Globus pallidus (tissue), 1 donor: ENCODE results near the gene MAFF.

ENCODE experiments used
- DNase-seq: peaks from one replicate; pipeline ENCODE4 v3.0.0-alpha.2; 2015; ENCODE audit warnings: low spot score

The MAFF gene

DNA sequence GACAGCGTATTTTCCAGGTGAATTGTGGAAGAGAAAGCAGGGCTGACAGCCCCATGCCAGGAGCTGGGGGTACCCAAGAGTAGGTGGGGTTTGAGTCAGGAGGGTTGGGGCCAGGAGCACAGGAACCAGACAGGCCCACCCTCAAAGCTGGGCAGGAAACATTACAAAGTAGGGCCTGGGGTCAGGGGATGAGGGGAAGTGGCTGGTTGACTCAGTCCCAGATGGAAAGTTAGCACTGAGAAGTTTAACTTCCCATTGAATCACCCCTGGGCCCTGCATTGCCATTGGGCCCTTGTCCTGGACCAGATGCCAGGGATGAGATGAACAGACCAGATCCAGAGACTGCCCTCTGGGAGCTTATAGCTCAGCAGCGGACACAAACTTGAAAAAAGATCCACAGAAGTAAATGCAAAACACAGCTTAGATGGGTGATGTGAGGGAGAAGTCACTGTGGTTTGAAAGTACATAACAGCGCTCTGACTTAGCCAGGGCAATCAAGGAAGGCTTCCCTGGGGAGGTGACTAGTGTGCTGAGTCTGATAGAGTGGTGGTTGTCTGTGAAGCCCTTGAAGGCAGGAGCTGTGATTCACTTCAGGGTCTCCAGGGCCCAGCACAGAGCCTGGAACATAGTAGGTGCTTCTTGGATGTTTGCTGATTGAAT lies 2.2 kb downstream of the MAFF start:
- no peak for DNase-seq

DNA sequence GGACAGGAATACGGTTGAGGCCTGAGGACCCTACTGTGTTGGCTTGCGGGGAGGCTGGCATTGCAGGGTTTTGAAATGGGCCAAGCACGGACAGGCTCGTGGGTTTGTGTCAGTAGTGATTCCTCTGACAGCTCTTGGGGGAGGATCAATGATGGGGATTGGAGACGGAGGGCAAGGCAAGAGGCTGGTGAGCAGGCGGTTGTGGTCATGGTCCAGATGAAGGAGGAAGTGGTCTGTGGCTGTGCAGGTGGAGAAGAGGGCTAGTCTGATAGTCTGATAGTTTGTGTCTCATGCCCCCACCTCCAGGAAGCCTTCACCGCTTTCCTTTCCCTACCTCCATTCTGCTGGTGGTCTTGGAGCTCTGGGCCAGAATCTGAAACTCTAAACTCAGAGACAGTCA lies 3.0 kb downstream of the MAFF start:
- no peak for DNase-seq

DNA sequence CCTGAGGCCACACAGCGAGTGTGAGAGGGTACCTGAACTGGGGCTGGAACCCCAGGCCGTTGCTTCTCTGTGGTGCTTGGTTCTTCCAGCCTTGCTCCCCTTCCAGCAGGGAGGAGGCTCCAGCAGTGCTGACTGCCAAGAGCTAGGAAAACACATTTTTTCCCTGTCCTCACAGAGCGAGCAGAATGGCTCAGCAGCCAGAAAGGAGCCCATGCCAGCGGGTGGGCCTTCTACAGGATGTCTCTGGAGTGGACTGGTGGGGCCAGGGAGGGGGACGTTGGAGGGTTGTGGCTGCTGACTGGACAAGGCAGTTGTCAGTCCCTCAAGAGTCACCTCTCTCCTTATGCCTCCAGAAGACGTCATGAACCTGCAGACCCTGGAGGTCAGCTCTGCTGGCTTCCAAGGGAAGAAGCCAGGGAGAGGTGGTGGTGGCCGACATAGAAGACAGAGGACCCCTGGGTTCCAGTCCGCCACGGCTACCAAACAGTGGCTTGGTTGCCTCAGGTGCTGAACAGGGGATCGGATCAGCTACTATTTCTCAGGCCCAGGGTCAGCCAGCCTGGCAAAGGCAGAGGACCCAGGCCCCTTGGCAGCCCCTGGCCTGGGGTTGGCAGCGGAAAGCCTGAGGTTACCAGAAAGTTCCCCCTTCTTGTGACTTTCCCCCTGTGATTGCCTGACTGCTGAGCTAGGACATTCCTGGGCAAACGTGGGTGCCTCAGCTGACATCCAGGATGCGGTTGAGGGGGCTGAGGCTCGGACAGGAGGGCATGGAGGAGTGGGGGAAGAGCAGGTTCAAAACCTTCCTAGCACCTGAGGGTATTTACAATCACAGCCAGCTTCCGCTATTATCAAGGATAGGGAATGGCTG lies 3.7 kb downstream of the MAFF start:
- peak; percentile 55 for DNase-seq

DNA sequence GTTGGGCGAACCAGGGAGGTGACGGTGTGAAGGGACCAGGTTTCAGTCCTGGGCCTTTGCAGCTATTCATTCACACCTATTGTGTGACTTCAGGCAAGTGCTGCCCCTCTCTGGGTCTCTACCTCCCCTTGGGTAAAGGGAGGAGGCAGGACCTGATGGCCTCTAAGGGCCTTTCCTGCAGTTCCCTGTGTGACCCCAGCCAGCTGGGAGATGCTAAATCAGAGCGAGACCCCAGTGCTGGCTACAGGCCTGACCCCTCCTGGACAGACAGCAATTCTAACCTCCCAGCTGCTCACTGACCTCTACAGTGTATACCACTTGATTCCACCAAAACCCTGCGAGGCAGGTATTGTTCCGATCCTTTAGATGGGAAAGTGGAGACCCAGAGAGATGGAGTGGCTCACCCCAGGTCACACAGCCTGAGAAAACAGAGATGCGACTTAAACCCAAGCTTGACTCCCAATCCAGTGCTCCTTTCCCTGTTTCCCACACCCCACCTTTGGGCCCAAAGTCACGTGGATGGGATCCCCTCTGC lies 6.2 kb downstream of the MAFF start:
- DNase-seq: no peak

DNA sequence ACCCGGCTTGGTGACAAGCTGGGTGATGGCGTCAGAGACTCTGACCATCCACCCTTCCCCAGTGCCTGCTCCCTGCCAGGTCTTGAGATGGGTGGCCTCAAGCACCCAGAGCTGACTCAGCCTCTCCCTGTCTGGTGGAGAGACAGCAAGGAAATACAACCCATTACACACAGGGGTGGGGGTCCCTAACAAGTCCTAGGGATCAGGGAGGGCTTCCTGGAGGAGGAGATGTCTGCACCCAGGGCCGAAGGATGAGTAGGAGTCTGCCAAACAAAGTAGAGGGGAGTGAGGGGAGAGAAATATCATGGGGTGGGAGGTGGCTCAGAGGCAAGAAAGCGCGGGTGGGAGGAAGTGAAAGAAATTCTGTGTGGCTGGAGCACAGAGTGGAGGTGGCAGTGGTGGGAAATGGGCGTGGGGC lies 6.8 kb downstream of the MAFF start:
- no peak for DNase-seq

DNA sequence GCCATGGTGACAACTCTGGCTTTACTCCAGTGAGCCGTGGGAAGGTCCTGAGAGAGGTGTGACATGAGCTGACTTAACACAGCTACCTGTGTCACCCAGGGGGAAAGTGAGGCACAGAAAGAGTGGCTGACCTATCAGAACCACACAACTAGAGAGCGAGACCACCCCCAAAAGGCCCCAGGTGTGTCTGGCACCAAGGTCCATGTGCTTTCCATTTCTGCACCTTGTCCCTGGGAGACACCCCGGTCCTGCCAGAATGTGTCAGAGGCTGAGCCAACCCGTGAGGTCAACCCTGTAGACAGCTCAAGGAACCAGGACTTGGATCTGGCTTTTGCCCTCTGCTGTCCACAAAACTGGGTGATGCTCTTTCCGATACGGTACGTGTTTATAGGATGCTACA lies 9.8 kb downstream of the MAFF start:
- DNase-seq: no peak

DNA sequence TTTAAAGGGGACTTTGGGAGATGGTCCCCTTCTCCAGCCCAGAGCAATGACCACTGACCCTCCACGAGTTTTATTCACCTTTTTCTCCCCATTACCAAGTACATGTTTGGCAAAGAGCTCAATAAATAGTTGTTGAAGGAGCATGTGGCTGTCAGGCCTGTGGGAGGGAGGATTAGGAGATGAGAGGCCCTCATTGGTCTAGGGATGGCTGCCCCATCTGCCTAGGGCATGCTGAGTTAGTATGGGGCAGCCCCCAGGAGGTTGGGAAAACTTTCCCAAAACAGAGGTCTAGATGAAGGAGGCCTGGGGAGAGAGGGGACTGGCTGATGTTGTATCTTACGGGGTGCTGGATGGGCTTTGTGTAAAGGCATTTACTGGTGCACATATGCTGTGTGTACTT lies 10.6 kb downstream of the MAFF start:
- no peak for DNase-seq

DNA sequence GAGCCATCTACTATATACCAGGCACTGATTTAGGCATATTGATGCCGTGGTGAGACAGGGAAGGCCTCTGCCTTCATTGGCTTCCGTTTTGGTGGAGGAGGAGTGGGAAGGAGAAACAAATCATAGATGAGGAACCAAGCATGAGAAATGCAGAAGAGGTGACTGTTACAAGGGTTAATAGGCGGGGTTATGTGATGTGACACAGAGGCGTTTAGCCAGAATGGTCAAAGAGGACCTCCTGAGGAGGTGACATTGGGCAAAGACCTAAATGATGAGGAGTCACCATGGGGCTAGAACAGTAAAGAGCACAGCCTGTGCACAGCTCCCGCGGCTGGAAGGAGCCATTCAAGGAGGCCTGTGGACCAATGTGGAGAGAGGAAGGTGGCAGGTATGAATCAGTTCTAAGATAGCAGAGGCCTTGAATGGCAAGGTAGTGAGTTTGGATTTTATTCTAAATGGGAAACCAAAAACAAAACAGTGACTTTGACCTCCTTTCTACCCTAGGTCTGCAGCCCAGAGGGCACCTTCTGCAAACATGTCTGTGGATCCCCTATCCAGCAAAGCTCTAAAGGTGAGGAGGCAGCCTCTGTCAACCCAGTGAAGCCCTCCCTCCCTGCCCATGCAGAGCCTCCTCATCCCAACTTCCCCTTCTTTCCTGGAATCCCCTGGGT lies 11.7 kb downstream of the MAFF start:
- DNase-seq: no peak

DNA sequence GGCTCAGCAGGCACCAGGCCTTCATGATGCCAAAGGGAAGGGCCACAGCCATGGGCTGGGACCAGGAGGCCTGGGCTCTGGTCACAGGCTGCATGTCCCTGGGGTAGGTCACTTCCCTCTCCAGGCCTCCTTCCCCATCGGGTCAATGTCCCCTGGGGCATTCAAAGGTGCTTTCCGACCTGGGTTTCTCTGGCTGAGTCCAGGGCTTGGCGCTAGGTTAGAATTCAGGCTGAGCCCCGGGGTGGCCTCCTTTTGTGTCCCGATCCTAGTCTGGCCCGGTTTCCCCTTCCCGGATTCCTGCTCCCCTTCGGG lies 12.2 kb downstream of the MAFF start:
- DNase-seq: no peak

DNA sequence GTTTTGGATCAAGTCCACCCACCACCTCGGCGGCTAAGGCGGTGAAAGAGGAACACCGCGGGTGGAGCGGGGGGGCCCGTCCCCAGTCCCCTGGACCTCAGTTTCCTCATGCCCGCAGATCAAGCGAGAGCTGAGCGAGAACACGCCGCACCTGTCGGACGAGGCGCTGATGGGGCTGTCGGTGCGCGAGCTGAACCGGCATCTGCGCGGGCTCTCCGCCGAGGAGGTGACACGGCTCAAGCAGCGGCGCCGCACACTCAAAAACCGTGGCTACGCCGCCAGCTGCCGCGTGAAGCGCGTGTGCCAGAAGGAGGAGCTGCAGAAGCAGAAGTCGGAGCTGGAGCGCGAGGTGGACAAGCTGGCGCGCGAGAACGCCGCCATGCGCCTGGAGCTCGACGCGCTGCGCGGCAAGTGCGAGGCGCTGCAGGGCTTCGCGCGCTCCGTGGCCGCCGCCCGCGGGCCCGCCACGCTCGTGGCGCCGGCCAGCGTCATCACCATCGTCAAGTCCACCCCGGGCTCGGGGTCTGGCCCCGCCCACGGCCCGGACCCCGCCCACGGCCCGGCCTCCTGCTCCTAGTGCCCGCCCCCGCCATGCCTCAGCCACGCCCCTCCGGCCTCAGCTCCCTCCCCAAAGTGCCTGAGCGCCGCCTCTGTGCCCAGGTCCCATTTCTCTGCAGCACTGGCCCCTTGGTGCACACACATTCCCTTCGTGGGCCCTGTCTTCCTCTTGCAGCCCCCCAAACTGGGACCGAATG lies 12.7 kb downstream of the MAFF start:
- peak; percentile 42 for DNase-seq

DNA sequence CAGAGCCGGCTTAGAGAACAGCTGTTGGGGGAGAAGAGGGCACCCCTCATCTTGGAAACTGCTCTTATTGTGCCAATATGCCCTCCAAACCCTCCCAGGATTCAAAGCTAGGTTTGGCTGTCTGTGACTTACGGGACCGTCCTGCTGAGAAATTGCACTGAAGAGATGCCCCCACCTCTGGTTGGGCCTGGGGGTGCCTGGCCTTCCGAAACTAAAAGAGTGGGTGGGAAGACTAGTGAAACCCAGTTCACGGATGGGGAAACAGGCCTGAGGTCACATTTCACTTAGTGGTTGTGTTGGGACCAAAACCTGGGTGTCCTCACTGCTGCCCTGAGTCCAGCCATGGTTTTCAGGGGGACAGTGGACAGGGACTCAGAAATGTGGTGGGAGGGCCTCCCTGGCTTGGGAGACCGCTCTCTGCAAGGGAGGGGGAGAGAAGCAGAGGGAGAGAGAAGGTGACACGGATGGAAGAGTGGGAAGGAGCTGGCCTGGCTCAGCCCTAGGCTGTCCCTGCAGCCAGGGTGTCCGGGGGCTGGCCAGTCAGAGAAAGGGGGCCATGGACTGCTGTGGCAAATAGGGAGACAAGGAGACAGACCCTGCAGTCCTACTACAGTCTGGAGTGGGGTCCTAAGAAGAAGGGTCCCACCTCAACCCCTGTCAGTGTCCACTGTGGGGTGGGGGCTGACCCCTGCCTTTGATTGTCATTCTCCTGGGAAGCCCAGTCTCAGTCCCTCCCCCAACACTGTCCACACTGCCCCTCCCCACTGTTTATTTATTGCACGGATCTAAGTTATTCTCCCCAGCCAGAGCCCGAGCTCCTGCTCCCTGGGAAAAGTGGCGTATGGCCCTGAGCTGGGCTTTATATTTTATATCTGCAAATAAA lies 13.6 kb downstream of the MAFF start:
- DNase-seq: no peak

DNA sequence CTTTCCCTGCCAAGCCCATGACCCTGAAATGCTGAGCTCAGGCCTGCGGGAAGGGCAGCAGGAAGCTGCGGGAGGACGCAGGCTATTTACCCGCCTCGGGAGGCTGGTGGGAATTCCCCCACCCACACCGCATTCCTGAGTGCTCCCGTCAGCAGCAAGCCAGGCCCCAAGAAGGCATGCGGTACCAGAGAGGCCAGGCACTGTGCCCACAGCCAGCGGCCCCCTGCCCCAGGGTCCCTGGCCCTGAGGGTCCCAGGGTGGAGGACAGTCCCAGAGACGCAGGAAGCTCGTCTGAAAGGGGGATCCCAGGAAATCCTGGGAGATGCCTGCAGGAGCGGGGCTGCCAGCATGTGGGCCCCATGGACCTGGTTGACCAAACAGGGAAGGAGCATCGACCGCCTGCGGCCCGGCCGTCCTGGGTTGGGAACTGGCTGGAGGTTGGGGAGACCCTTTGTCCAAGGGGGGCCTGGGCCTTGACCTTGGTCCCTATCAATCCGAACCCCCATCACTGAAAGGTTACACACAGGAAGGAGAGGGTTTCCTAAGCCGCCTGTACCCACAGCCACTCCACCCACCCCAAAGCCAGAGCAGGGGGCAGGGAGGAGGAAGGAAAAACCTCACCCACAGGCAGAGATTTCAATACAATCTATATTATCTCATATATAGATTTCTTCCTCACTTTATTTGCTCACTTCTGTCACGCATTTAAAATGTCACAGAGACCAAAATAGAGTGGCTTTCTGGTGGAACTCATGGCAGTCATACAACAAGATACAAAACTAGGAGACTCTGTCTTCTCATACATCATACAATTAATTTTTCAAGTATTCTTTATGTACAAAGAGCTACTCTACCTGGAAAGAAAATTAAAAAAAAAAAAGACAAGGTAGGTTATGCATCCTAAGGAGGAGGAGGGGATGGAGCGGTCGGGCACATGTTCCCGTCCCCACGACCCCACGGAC lies 17.1 kb downstream of the MAFF start:
- DNase-seq: no peak

DNA sequence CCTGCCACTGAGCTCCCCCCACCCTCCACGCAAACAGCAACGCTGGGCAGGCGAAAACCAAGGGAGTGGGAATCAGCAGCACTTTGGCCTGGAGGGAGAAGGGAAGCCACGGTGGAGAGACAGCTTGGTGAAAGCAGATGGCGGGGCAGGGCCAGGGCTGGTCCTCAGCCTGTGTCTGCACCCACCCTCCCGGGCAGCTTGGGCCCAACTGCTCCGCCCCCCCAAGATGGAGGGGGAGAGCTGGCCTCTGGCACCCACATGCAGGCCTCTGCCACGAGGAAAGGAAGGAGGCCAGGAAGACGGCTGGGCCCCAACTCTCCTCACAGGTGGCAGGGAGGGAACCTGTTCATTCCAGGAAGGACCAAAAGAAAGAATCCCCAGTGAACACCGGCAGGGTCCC lies 17.8 kb downstream of the MAFF start:
- DNase-seq: no peak

DNA sequence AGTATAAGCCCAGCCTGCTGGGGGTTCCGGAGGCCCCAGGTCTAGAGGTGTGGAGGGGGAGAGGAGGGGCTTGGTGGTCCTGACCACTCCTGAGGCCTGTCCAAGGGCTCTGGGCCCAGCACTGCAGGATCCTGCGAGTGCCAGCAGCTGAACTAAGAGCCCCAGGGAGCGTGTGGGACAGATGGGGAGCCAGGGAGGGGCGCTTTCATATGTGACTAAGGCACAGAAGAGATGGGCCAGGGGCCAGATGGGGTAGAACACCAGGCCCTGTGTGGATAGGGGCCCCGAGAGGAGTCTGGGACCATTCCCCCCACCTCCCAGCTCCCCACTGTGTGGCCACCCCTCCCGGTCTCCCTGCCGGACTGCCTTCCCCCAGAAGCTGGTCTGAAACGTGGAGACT lies 18.4 kb downstream of the MAFF start:
- no peak for DNase-seq

DNA sequence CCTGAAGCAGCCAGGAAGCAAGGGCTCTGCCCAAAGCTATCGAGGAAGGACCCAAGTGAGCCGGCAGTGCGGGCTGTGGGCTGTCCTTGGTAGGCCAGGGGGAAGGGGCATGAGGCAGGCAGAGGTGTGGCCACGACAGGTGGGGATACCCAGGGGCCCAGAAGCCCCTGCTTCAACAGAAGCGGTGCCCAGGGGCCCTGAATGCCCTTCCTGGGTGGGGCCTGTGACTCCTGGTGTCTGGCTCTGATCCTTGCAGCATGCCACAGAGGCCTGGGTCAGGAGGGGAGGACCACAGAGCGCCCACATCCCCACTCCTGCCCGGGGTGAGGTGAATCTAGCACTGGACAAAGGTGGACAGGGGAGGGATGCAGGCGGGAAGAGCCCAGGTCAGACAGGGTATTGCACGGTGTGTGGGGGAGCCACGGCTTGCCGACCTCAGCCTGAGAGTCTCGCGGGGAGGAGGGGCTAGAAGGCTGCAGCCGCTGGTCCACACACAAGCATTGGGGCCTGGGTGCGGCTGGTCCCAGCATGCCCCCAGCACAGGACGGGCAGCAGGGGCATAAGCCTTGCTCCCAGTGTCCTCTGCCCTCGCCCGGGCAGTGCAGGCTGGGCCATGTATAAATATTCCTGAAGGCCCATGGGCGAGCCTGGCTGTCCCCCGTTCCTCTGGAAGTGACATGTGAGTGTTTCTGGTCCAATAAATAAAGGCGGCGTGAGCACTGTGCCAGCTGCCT lies 19.0 kb downstream of the MAFF start:
- no peak for DNase-seq

DNA sequence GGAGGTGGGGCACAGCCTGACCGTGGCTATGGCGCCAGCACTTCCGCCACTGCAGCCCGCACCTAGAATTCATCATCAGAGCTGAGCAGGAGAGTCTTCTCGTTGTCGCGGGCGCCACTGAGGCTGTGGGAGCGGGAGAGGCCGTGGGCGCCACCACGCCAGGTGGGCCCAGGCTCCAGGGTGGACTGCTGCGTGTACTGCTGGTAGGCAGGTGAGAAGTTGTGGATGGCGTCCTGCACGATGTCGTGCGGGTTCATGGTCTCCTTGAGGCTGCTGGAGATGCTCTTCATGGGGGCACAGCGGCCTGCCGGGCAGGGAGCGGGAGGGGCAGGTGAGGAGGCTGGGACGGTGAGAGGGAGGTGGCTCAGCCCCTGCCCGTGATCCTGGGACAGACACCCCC lies 19.6 kb downstream of the MAFF start:
- no peak for DNase-seq

DNA sequence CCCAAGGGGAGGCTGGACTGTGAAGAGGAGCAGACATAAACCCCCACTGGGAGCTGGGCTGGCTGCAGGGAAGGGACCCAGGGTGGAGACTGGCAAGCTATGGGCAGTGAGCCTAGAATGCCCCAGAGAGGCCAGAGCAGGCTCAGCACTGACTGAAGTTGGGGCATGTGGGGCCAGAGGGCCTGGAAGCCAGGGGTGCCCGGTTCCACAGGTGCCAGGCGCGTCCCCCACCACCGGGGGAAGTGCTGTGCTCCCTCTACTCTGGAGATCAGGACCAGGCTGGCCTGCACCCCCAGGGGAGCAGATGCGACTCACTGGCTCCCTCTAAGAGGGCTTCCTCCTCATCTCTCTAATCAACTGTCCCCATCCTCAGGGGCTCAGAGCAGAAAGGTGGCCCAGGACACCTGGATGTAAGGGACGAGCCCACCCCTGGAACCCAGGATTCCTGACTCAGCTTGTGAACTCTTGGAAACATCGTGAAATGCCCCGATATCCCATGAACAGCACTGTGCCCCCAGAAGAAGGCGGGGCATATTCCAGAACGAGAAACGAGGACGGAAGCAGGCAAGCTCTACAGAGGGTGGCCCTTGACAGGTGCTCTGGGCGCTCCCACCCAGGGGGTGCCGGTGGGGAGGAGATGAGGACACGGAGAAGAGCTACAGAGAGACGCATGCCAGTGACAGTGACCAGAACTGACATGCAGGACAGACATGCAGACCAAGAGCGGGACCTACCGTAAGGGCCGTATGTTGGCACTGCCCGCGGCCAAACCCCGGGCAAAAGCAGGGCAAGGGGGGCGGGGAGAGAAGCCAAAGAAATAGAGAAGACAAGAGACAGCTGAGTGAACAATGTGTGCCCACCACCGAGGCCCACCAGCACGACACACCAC lies 20.4 kb downstream of the MAFF start:
- no peak for DNase-seq

DNA sequence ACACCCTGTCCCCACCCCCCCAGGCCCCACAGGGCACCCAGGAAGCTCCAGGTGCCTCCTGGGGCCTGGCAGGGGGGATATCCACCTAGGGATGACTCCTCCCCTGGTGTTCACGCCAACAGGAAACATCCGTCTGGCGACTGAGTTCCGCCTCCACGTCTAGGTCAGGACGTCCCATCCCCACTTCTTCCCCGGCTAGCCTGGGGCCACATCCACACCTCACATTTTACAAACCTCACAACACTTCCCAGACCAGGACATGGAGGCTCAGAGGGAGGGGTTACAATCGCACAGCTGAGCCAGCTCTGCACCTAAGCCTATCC lies 21.0 kb downstream of the MAFF start:
- no peak for DNase-seq
